ENCODE data around the gene ATOSB. TPM values are rescaled to one million over a fixed set of nuclear protein-coding genes. Genes with fewer than 3 reads are reported as not detected.

Gene ATOSB
- total RNA-seq, 2 experiments from 2014 or later = 5.0 to 5.1 TPM

- Mint-ChIP-seq H3K27me3 (no peaks in the 10 kb centered on the region), H3K9me3 (no peaks in the 10 kb centered on the region), H3K4me1 (ENCODE audit: low read depth) (no peaks in the 10 kb centered on the region), H3K27ac (peak overlapping the region; percentile 42), H3K4me3 (no peak overlapping the region), H3K36me3 (ENCODE audit: low read depth) (peaks cover 89% of the 10 kb centered on the region)
- TF ChIP-seq CTCF (IDR thresholded peaks at IDR 0.05) = no peak
- Histone ChIP-seq H3K36me3 (ENCODE audit: insufficient read depth, low read length) (peaks cover 72% of the 10 kb centered on the region), H3K27me3 (ENCODE audit: control insufficient read depth in 1 of 2, insufficient read depth in 2 of 2, low read length in 2 of 2) (no peaks in the 10 kb centered on the region), H3K27ac (ENCODE audit: low read depth in 1 of 2, low read length in 2 of 2) (no peak overlapping the region), H3K4me3 (ENCODE audit: low read length) (no peak overlapping the region), H3K9me3 (ENCODE audit: control insufficient read depth in 1 of 2, insufficient read depth in 1 of 2, low read length in 2 of 2) (no peaks in the 10 kb centered on the region), H3K4me1 (ENCODE audit: insufficient read depth, low read length) (no peaks in the 10 kb centered on the region)
- ChIA-PET POLR2A (no interaction called here), CTCF (interaction anchor here (0.6 kb wide), 1 partner anchor 1243 kb away, joined by 3 read pairs; no protein-coding TSS in a partner anchor)
- intact Hi-C loops (cut with DNase I, micrococcal nuclease) = no loop called here
- DNase-seq (no peak), ATAC-seq (ENCODE audit: poor library complexity) (no peak)
Observed at GRCh38 chr9:35056571-35057270, 58.9 kb downstream of the ATOSB start.

GRCh38 chr9:35054871-35055644 is 60.6 kb downstream of the ATOSB start:
- ATAC-seq (ENCODE audit: poor library complexity) (no peak), DNase-seq (no peak)
- TF ChIP-seq CTCF (IDR thresholded peaks at IDR 0.05) = no peak
- Histone ChIP-seq H3K4me1 (ENCODE audit: insufficient read depth, low read length) (no peaks in the 10 kb centered on the region), H3K27me3 (ENCODE audit: control insufficient read depth in 1 of 2, insufficient read depth in 2 of 2, low read length in 2 of 2) (no peaks in the 10 kb centered on the region), H3K27ac (ENCODE audit: low read depth in 1 of 2, low read length in 2 of 2) (no peak overlapping the region), H3K4me3 (ENCODE audit: low read length) (no peak overlapping the region), H3K9me3 (ENCODE audit: control insufficient read depth in 1 of 2, insufficient read depth in 1 of 2, low read length in 2 of 2) (no peaks in the 10 kb centered on the region), H3K36me3 (ENCODE audit: insufficient read depth, low read length) (peaks cover 55% of the 10 kb centered on the region)
- Mint-ChIP-seq H3K9me3 (no peaks in the 10 kb centered on the region), H3K27me3 (no peaks in the 10 kb centered on the region), H3K36me3 (ENCODE audit: low read depth) (peaks cover 78% of the 10 kb centered on the region), H3K4me3 (no peak overlapping the region), H3K27ac (no peak overlapping the region), H3K4me1 (ENCODE audit: low read depth) (peaks cover 5% of the 10 kb centered on the region)
- ChIA-PET POLR2A (interaction anchor here (1.0 kb wide), 1 partner anchor 17 kb away, joined by 3 read pairs; the partner anchor contains the start of gene VCP), CTCF (no interaction called here)
- intact Hi-C loops (cut with DNase I, micrococcal nuclease) = no loop called here

- Mint-ChIP-seq H3K4me1 (ENCODE audit: low read depth) (peaks cover 5% of the 10 kb centered on the region), H3K27ac (no peak overlapping the region), H3K27me3 (no peaks in the 10 kb centered on the region), H3K36me3 (ENCODE audit: low read depth) (peaks cover 74% of the 10 kb centered on the region), H3K9me3 (no peaks in the 10 kb centered on the region), H3K4me3 (no peak overlapping the region)
- no peaks in the 10 kb centered on the region for H3K9me3 ChIP-seq (ENCODE audit: control insufficient read depth in 1 of 2, insufficient read depth in 1 of 2, low read length in 2 of 2)
- H3K27me3 ChIP-seq (ENCODE audit: control insufficient read depth in 1 of 2, insufficient read depth in 2 of 2, low read length in 2 of 2) = no peaks in the 10 kb centered on the region
- H3K27ac ChIP-seq (ENCODE audit: low read depth in 1 of 2, low read length in 2 of 2) = no peak overlapping the region
- no peak overlapping the region for H3K4me3 ChIP-seq (ENCODE audit: low read length)
- ChIA-PET POLR2A (no interaction called here), CTCF (interaction anchor here (1.4 kb wide), 1 partner anchor 11 kb away, joined by 3 read pairs; no protein-coding TSS in a partner anchor)
- H3K4me1 ChIP-seq (ENCODE audit: insufficient read depth, low read length) = no peaks in the 10 kb centered on the region
- ATAC-seq (ENCODE audit: poor library complexity) (no peak), DNase-seq (no peak)
- peaks cover 54% of the 10 kb centered on the region for H3K36me3 ChIP-seq (ENCODE audit: insufficient read depth, low read length)
- TF ChIP-seq CTCF (IDR thresholded peaks at IDR 0.05) = no peak
- intact Hi-C loops (cut with DNase I, micrococcal nuclease) = no loop called here
Observed at GRCh38 chr9:35054185-35054835, 61.4 kb downstream of the ATOSB start.

Other genes with a start within 250 kb of the ATOSB start
- gene PHF24, start 157.6 kb downstream of the ATOSB start, total RNA-seq = not detected
- 1 to 10 TPM; 2.7 to 2.8 TPM for gene DNAJB5, start 126.1 kb downstream of the ATOSB start, total RNA-seq
- 100 to 1,000 TPM; 218 to 245 TPM for gene VCP, start 43.2 kb downstream of the ATOSB start, total RNA-seq
- 10 to 100 TPM; 21.7 to 24.6 TPM for gene FANCG, start 35.9 kb downstream of the ATOSB start, total RNA-seq
- gene PIGO, start 19.3 kb downstream of the ATOSB start, total RNA-seq = 10 to 100 TPM; 17.5 to 18.9 TPM
- 10 to 100 TPM; 29.8 to 30.5 TPM for gene STOML2, start 12.7 kb downstream of the ATOSB start, total RNA-seq
- gene UNC13B, start 46.1 kb upstream of the ATOSB start, total RNA-seq = under 1 TPM; 0.38 to 0.84 TPM

Data from CD4-positive, alpha-beta T cell (primary cell).